ENCODE data around the gene RXFP4. TPM values are rescaled to one million over a fixed set of nuclear protein-coding genes. Genes with fewer than 3 reads are reported as not detected.
"Not testable (repeated sequence)": the region's sequence is repeated elsewhere in the genome, so short reads cannot be mapped to it uniquely, and the experiment has no call there.

RXFP4 gene
- total RNA-seq, 2 experiments from 2014 or later, result 0.29 TPM; not detected in 1

DNA sequence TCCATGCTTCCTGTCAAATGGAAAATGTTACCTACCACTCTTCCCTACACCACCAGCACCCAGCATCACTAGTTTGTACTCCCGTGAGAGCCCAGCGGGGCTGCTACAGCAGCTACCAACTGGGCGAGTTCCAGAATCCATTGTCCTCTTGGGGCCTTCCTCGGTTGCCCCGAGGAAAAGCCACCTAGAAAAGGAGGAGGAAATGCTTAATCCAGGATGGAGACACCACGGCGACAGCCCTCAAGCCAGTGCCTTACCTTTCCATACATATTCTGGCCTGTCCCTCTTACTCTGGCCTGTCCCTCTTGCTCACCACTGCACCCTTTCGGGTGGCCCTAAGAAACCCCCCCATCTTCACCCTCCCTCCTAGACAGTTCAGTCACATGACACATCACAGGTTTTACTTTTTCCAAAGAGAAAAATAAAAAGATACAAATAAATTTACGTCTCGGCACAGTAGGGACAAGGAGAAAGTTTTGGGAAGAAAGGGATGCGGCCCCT, 30.8 kb upstream of the RXFP4 start:
- CTCF ChIA-PET, result no interaction called here
- Mint-ChIP-seq H3K27ac (peak overlapping the region; percentile 97), H3K4me1 (ENCODE audit: low read depth) (peaks cover 21% of the 10 kb centered on the region), H3K36me3 (ENCODE audit: low read depth) (peaks cover 38% of the 10 kb centered on the region), H3K9me3 (no peaks in the 10 kb centered on the region), H3K27me3 (ENCODE audit: low read depth) (no peaks in the 10 kb centered on the region), H3K4me3 (peak overlapping the region; percentile 99)
- intact Hi-C loops (cut with micrococcal nuclease), result loop anchor here (1.0 to 10.0 kb wide), 5 partner anchors 24 to 428 kb away; partner anchors contain the start of genes CCT3, GON4L, KHDC4 and TSACC
- peak; percentile 16 for DNase-seq

DNA sequence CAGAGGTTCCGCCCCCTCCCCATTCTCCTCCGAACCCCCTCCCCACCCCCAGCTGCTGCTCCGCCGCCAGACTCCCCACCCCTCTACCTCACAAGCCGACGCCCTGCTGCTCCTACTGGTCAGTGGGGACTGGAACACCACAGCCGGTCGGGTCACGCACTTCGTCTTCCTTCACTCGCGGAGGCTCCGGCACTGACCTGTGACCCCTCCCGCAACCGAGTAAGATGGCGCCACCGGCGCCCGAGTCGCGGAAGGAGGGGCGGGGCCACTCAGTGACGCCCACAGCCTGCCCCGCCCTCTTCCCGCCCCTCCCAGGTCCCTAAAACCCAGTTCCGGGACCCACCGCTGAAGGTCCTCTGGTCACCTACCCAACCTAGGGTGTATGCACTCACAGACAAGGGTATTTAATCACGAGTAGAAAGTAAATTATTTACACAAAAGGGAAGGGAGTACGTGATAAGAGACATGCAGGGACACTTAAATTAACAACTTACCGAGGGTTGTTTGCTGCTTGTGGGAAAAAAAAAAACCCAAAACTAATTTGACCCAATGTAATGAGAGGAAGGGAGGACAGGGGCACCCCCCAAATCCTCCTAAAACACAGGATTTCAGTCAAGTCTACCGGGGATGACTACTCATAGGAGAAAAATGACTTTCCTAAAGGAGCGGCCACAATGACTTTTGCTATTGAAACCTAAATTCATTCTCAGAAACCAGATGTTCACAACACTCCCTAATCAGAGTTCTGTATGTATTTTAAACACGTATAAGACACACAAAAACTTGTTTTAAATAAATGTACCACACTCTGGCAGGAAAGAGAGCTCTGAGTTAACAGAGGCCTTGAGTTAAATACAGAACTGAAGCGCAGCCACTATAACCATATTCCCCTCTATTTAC, 30.0 kb upstream of the RXFP4 start, which contains the start of gene RIT1:
RIT1 (minus strand) TSS at position 194 of the 900 bp plus-strand sequence. CDS start 588 bp downstream, outside the sequence.
- H3K27ac Mint-ChIP-seq, result peak within 1 kb of the TSS; percentile 97
- H3K36me3 Mint-ChIP-seq (ENCODE audit: low read depth), result peaks cover 44% of the 10 kb centered on the region
- H3K9me3 Mint-ChIP-seq, result no peaks in the 10 kb centered on the region
- intact Hi-C loops (cut with micrococcal nuclease), result loop anchor here (1.0 to 10.0 kb wide), 5 partner anchors 23 to 427 kb away; partner anchors contain the start of genes CCT3, GON4L, KHDC4 and TSACC
- CTCF ChIA-PET, result interaction anchor here (0.6 kb wide), 2 partner anchors 81 to 199 kb away, joined by 3 to 4 read pairs; no protein-coding TSS in a partner anchor
- H3K4me1 Mint-ChIP-seq (ENCODE audit: low read depth), result peaks cover 21% of the 10 kb centered on the region
- no peaks in the 10 kb centered on the region for H3K27me3 Mint-ChIP-seq (ENCODE audit: low read depth)
- peak within 1 kb of the TSS; percentile 99 for H3K4me3 Mint-ChIP-seq
- peak; percentile 89 for DNase-seq

DNA sequence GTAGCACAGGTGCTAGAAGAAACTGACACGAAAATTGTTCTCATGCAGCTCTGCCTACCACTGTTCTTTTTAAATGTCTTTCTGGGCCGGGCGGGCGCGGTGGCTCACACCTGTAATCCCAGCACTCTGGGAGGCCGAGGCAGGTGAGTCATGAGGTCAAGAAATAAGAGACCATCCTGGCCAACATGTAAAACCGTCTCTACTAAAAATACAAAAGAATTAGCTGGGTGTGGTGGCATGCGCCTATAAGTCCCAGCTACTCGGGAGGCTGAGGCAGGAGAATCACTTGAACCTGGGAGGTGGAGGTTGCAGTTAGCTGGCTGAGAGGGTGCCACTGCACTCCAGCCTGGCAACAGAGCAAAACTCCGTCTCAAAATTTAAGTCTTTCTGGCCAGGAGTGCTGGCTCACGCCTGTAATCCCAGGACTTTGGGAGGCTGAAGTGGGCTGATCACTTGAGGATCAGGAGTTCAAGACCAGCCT, 29.3 kb upstream of the RXFP4 start:
- no peak for DNase-seq
- CTCF ChIA-PET, result interaction anchor here (0.6 kb wide), 2 partner anchors 81 to 200 kb away, joined by 3 to 4 read pairs; no protein-coding TSS in a partner anchor
- intact Hi-C loops (cut with micrococcal nuclease), result loop anchor here (5.0 to 10.0 kb wide), 2 partner anchors 110 to 167 kb away; no protein-coding TSS in a partner anchor
- Mint-ChIP-seq H3K9me3 (no peaks in the 10 kb centered on the region), H3K36me3 (ENCODE audit: low read depth) (peaks cover 51% of the 10 kb centered on the region), H3K27ac (peak overlapping the region; percentile 97), H3K4me3 (peak overlapping the region; percentile 99), H3K4me1 (ENCODE audit: low read depth) (peaks cover 23% of the 10 kb centered on the region), H3K27me3 (ENCODE audit: low read depth) (no peaks in the 10 kb centered on the region)

DNA sequence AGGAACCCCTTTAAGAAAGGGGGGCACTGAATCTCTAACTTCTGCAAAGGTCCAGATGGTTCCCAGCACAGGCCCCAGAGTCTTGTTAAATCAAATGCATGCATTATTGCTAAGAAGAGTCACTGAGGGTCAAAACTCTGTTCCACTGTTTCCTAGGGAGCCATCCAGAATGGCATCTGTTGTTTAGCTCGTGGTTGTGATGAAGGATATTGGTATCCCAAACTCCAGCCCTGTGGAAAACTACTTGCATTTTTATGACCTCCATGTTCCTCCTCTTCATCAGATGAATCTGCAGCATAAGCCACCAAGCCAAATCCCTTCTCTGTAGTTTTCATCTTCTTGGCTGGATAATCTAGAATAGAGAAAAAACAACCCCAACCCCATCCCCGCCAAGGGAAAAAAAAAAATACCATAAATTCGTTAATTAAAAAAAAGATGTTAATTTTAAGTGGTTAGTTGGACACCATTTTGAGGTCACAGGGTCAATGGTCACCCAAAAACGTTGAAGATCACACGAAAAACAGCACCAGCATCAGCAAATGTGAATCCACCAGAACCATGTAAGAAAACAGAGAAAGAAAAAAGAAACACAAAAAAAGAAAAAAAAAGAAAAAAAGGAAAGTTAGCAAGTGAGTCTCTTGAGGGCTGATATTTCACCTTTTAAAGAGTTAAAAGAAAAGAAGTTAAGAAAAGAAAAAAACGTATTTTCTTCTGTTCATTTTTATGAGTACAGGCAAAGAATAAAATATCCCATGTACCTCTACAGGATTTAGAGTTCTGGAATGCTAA, 27.3 kb upstream of the RXFP4 start:
- intact Hi-C loops (cut with micrococcal nuclease), result loop anchor here (5.0 to 10.0 kb wide), 2 partner anchors 112 to 169 kb away; no protein-coding TSS in a partner anchor
- CTCF ChIA-PET, result no interaction called here
- Mint-ChIP-seq H3K9me3 (no peaks in the 10 kb centered on the region), H3K27me3 (ENCODE audit: low read depth) (no peaks in the 10 kb centered on the region), H3K4me1 (ENCODE audit: low read depth) (peaks cover 25% of the 10 kb centered on the region), H3K36me3 (ENCODE audit: low read depth) (peaks cover 50% of the 10 kb centered on the region), H3K4me3 (no peak overlapping the region), H3K27ac (no peak overlapping the region)
- DNase-seq, result no peak

DNA sequence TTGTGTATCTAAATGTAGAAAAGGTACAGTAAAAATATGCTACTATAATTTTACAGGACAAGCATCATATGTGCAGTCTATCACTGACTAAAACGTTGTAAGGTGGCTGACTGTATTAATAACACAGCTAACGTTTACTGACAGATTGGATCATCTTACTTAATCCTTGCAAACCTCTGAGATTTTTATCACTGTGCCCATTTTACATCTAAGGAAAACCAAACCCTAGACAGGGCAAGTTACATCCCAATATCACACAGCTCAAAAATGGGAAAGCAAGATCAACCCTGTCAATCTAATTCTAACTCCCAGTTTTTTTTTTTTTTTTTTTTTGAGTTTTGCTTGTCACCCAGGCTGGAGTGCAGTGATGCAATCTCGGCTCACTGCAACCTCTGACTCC, 22.8 kb upstream of the RXFP4 start:
- Mint-ChIP-seq H3K27ac (no peak overlapping the region), H3K27me3 (ENCODE audit: low read depth) (no peaks in the 10 kb centered on the region), H3K9me3 (no peaks in the 10 kb centered on the region), H3K4me3 (no peak overlapping the region), H3K4me1 (ENCODE audit: low read depth) (peaks cover 11% of the 10 kb centered on the region), H3K36me3 (ENCODE audit: low read depth) (peaks cover 61% of the 10 kb centered on the region)
- intact Hi-C loops (cut with micrococcal nuclease), result loop anchor here (10.0 kb wide), 1 partner anchor 174 kb away; no protein-coding TSS in a partner anchor
- CTCF ChIA-PET, result interaction anchor here (0.9 to 1.2 kb wide), 2 partner anchors 14 to 59 kb away, joined by 4 to 5 read pairs; no protein-coding TSS in a partner anchor
- DNase-seq, result no peak

DNA sequence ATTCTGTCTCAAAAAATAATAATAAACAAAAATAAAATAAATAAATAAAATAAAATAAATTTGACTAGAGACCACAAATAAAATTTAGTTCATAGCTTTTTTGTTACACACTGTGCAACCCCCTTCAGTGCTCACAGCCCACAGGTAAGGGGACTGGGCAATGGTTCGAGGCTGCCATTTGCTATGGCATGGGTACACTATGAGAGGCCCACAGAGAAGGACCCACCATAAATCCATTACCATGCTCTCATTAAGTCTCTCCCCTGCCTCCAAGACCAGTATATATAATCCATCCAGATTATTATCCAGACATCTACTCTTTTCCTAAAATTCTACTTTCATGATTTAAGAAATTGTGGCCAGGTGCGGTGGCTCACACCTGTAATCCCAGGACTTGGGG, 21.6 kb upstream of the RXFP4 start:
- peaks cover 55% of the 10 kb centered on the region for H3K36me3 Mint-ChIP-seq (ENCODE audit: low read depth)

DNA sequence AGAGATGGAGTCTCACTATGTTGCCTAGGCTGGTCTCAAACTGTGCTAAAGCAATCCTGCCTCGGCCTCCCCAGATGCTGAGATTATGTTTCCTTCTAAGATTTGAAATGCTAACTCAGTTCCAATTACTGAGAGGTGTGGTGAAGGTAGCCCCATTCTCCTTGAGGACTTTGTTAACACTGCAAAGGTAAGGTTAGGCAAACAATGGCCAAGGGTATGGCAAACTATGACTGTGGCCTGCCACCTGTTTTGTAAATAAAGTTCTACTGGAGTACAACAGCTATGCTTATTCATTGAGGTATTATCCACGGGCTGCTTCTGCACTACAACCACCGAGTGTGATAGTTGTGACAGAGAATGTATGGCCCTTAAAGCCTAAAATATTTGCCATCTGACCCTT, 20.7 kb upstream of the RXFP4 start:
- no peaks in the 10 kb centered on the region for H3K27me3 Mint-ChIP-seq (ENCODE audit: low read depth)
- H3K4me3 Mint-ChIP-seq, result no peak overlapping the region
- H3K9me3 Mint-ChIP-seq, result no peaks in the 10 kb centered on the region
- peaks cover 56% of the 10 kb centered on the region for H3K36me3 Mint-ChIP-seq (ENCODE audit: low read depth)
- peaks cover 11% of the 10 kb centered on the region for H3K4me1 Mint-ChIP-seq (ENCODE audit: low read depth)
- DNase-seq, result no peak
- intact Hi-C loops (cut with micrococcal nuclease), result no loop called here
- CTCF ChIA-PET, result interaction anchor here (0.6 to 1.5 kb wide), 3 partner anchors 10 to 69 kb away, joined by 3 to 5 read pairs (median 3); no protein-coding TSS in a partner anchor
- no peak overlapping the region for H3K27ac Mint-ChIP-seq

More for the DNA sequence above, 21.6 kb upstream of the RXFP4 start:
- Mint-ChIP-seq H3K9me3 (no peaks in the 10 kb centered on the region), H3K27me3 (ENCODE audit: low read depth) (no peaks in the 10 kb centered on the region), H3K4me1 (ENCODE audit: low read depth) (peaks cover 11% of the 10 kb centered on the region), H3K4me3 (no peak overlapping the region), H3K27ac (no peak overlapping the region)
- intact Hi-C loops (cut with micrococcal nuclease), result loop anchor here (10.0 kb wide), 1 partner anchor 175 kb away; no protein-coding TSS in a partner anchor
- no peak for DNase-seq
- CTCF ChIA-PET, result interaction anchor here (0.6 to 0.9 kb wide), 2 partner anchors 13 to 15 kb away, joined by 3 to 5 read pairs; no protein-coding TSS in a partner anchor

DNA sequence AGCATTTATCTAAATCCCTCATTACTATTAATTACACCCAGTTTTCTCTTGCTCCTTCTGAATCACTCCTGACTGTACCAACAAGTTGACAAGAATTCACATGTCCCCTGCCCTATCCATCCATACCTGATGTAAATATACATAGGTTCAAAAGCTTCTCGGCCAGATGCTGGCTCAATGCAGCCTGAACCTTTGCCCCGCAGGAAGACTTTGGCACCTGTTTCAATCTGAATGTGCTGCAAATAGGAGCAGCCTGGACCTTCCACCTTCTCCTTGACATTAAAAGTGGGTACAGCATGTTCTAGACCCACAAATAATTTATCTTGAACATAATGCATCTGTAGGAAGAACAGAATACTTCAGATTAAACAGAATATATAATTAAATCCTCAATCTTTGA, 15.9 kb upstream of the RXFP4 start:
- no peak for DNase-seq

DNA sequence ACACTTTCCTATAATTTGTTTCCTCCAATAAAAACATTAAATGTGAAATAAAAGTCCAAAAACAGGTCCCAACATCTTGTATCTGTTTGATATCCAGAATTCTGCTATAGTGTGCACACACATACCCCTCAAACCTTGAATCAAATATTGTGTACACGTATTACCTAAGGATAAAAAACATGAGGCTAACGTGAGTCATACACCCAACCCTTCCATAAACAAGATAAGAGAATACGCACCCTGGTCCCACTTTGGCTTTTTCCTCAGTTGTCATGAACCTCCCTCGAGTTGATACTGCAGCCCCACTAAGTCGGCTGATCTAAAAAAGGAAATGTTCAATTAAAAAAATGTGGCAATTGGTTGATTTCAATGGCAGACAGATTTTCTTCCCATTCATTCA, 12.4 kb upstream of the RXFP4 start:
- CTCF ChIA-PET, result interaction anchor here (1.0 kb wide), 1 partner anchor 20 kb away, joined by 3 read pairs; no protein-coding TSS in a partner anchor
- intact Hi-C loops (cut with micrococcal nuclease), result no loop called here
- Mint-ChIP-seq H3K4me1 (ENCODE audit: low read depth) (peaks cover 40% of the 10 kb centered on the region), H3K4me3 (no peak overlapping the region), H3K27ac (peak overlapping the region; percentile 44), H3K27me3 (ENCODE audit: low read depth) (no peaks in the 10 kb centered on the region), H3K9me3 (no peaks in the 10 kb centered on the region), H3K36me3 (ENCODE audit: low read depth) (peaks cover 61% of the 10 kb centered on the region)
- DNase-seq, result no peak

More for the DNA sequence above, 15.9 kb upstream of the RXFP4 start:
- no peak overlapping the region for H3K4me3 Mint-ChIP-seq
- intact Hi-C loops (cut with micrococcal nuclease), result no loop called here
- no peaks in the 10 kb centered on the region for H3K9me3 Mint-ChIP-seq
- no peaks in the 10 kb centered on the region for H3K27me3 Mint-ChIP-seq (ENCODE audit: low read depth)
- no peak overlapping the region for H3K27ac Mint-ChIP-seq
- CTCF ChIA-PET, result no interaction called here
- peaks cover 21% of the 10 kb centered on the region for H3K4me1 Mint-ChIP-seq (ENCODE audit: low read depth)
- H3K36me3 Mint-ChIP-seq (ENCODE audit: low read depth), result peaks cover 60% of the 10 kb centered on the region

DNA sequence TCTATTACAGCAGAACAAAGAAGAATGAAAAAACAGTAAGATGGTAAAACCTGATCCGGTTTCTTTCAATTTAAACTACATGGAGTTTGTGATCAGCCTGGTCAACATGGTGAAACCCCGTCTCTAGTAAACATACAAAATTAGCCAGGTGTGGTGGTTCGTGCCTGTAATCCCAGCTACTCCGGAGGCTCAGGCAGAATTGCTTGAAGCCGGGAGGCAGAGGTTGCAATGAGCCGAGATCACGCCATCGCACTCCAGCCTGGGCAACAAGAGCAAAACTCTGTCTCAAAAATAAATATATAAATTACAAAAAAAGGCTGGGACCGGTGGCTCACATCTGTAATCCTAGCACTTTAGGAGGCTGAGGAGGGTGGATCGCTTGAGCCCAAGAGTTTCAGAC, 10.7 kb upstream of the RXFP4 start:
- Mint-ChIP-seq H3K4me1 (ENCODE audit: low read depth) (peaks cover 40% of the 10 kb centered on the region), H3K36me3 (ENCODE audit: low read depth) (peaks cover 55% of the 10 kb centered on the region)
- DNase-seq; H3K27me3 Mint-ChIP-seq (ENCODE audit: low read depth); H3K4me3 Mint-ChIP-seq; H3K9me3 Mint-ChIP-seq; H3K27ac Mint-ChIP-seq; intact Hi-C loops (cut with micrococcal nuclease): not testable (repeated sequence)
- CTCF ChIA-PET, result interaction anchor here (0.6 to 1.6 kb wide), 7 partner anchors 10 to 62 kb away, joined by 3 to 8 read pairs (median 3); no protein-coding TSS in a partner anchor

DNA sequence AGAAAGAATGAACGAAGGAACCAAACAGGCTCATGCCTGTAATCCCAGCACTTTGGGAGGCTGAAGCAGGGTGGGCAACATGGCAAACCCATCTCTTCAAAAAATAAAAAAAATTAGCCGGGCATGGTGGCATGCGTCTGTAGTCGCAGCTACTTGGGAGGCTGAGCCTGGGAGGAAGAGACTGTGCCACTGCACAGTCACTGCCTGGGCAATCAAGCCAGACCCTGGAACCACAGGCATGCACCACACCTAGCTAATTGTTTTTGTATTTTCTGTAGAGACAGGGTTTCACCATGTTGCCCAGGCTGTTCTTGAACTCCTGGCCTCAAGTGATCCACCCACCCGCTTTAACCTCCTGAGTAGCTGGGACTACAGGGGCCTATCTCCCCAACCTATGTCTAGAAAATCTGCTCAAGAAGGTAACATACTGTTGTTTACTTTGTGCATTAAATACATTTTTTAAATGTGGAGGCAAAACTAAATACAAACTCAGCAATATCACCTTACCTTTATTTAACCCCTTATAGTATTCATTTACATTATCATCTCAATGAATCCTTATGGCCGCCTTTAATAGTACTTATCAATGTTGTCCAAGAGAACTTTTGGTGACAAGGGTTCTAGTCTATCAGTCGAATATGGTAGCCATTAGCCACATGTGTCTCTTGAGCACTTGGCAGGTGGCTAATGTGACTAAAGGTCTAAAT, 10.0 kb upstream of the RXFP4 start:
- no peaks in the 10 kb centered on the region for H3K27me3 Mint-ChIP-seq (ENCODE audit: low read depth)
- peak overlapping the region; percentile 34 for H3K4me3 Mint-ChIP-seq
- peaks cover 47% of the 10 kb centered on the region for H3K36me3 Mint-ChIP-seq (ENCODE audit: low read depth)
- H3K9me3 Mint-ChIP-seq, result no peaks in the 10 kb centered on the region
- no peak for DNase-seq
- CTCF ChIA-PET, result interaction anchor here (0.6 to 4.1 kb wide), 9 partner anchors 8 to 135 kb away, joined by 3 to 36 read pairs (median 5); no protein-coding TSS in a partner anchor
- H3K4me1 Mint-ChIP-seq (ENCODE audit: low read depth), result peaks cover 40% of the 10 kb centered on the region
- intact Hi-C loops (cut with micrococcal nuclease), result no loop called here
- H3K27ac Mint-ChIP-seq, result peak overlapping the region; percentile 59

All from activated naive CD4-positive, alpha-beta T cell treated with anti-CD3 and anti-CD28 coated beads for 36 hours (primary cell).